ENCODE measurements around the gene SCLT1. TPM values are rescaled to one million over a fixed set of nuclear protein-coding genes. Genes with fewer than 3 reads are reported as not detected.
"Not testable (repeated sequence)": the region's sequence is repeated elsewhere in the genome, so short reads cannot be mapped to it uniquely, and the experiment has no call there.

The SCLT1 gene
- 10 to 100 TPM; 14.3 to 18.2 (median 18.0) TPM for polyA plus RNA-seq (ENCODE audit: insufficient read length in 3 of 3)
- long read RNA-seq, donor 1, partial matches to known transcripts = 0 of 11 reads
- long read RNA-seq, donor 1, other reads (novel, unspliced or antisense) = 8 of 11 reads
- long read RNA-seq, donor 2, partial matches to known transcripts = 7 of 8 reads
- long read RNA-seq, donor 2, other reads (novel, unspliced or antisense) = 0 of 8 reads
- long read RNA-seq, donor 3, partial matches to known transcripts = 0 of 4 reads
- long read RNA-seq, donor 3, other reads (novel, unspliced or antisense) = 0 of 4 reads
- long read RNA-seq, donor 4, partial matches to known transcripts = 0 of 3 reads
- long read RNA-seq, donor 4, other reads (novel, unspliced or antisense) = 0 of 3 reads
- long read RNA-seq, donor 5, partial matches to known transcripts = 0 of 1 reads
- long read RNA-seq, donor 5, other reads (novel, unspliced or antisense) = 0 of 1 reads
- long read RNA-seq, donor 6, partial matches to known transcripts = 0 of 2 reads
- long read RNA-seq, donor 6, other reads (novel, unspliced or antisense) = 0 of 2 reads
- long read RNA-seq, donor 7, partial matches to known transcripts = 0 of 2 reads
- long read RNA-seq, donor 7, other reads (novel, unspliced or antisense) = 0 of 2 reads
- long read RNA-seq, donor 8 = 0 reads
- long read RNA-seq, donor 9, partial matches to known transcripts = 5 of 6 reads
- long read RNA-seq, donor 9, other reads (novel, unspliced or antisense) = 0 of 6 reads
- long read RNA-seq, donor 10, partial matches to known transcripts = 0 of 1 reads
- long read RNA-seq, donor 10, other reads (novel, unspliced or antisense) = 0 of 1 reads
- long read RNA-seq, donor 11, partial matches to known transcripts = 0 of 1 reads
- long read RNA-seq, donor 11, other reads (novel, unspliced or antisense) = 0 of 1 reads
- long read RNA-seq, donor 12, partial matches to known transcripts = 0 of 1 reads
- long read RNA-seq, donor 12, other reads (novel, unspliced or antisense) = 0 of 1 reads
- long read RNA-seq, donor 13 = 0 reads
- long read RNA-seq, donor 14, partial matches to known transcripts = 9 of 10 reads
- long read RNA-seq, donor 14, other reads (novel, unspliced or antisense) = 0 of 10 reads
- long read RNA-seq, donor 15, partial matches to known transcripts = 0 of 1 reads
- long read RNA-seq, donor 15, other reads (novel, unspliced or antisense) = 0 of 1 reads
- long read RNA-seq, donor 16, partial matches to known transcripts = 0 of 3 reads
- long read RNA-seq, donor 16, other reads (novel, unspliced or antisense) = 0 of 3 reads

DNA sequence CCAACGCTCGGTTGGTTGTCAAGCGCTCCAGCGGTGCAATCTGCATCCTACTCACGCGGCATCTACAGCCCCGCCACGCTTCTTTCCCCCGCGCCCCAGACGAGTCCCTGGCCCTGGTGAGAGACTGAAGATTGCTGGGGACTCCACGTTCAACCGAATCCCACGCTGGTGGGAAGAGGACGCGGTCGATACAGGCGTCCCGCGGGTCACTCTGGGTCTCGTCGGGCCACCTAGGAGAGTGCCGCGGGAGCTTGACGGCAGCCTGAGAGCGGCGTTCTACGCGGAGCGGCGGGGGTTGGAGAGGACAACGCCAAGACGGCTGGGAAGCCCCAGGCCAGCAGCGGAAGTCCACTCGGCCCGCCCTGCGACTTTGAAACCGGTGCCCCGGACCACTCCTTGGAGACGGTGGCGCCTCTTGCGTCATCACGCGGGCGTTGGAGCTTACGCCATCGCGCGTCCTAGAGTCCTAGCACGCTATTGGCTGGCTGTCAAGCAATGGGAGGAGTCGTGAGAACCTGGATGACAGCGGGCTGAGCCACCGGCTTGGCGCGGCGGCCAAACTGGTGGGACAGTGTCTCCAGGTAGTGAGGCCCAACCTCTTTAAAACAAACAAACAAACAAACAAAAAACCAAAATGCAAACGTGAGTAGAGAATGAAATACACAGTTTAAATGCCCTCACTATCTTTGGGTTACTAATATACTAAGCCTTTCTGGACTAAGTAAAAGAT, at the start of gene SCLT1:
Gene SCLT1 (minus strand): TSS at position 349 of the 730 bp plus-strand sequence. CDS start 436 bp downstream, outside the sequence.
- DNase-seq = peak; percentile 98

DNA sequence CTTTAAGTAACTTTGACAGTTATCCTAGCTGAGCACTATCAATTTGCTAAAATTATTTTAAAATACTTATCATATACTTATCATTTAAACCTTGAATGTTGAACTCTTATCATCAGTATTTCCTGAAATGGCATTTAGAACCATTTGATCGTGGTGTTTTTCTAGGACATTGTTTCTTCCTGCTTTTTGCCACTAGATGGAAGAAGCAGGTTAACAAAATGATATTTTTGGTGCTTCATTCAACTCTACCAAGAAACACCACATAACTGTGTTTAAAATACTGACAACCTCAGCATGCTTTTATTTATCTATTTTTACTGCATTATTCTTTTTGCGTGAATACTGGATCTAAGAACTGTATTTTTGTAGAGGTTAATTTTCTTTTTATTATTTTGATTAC, 47.2 kb upstream of the SCLT1 start:
- no peak for DNase-seq

- no peak for DNase-seq
These were observed 45.6 kb upstream of the SCLT1 start for GRCh38 chr4:129138810-129139496.

DNA sequence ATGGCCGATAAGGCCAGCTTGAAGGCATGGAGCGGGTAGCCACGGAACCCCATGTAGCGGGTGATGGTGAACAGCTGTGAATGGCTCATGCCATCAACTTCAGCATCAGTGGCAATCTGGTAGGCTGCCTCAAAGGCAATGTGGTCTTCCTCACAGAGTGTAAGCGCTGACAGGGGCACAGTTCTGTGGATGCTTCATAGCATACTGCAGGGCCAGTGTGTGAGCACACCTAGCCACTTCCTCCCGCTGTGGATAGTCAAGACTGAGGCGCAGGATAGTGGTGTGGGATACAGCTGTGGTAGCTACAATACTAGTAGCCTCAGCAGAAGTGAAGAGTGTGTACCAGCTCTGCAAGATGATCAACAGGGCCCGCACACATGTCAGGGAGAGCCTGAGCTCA, 43.1 kb upstream of the SCLT1 start:
- no peak for DNase-seq

DNA sequence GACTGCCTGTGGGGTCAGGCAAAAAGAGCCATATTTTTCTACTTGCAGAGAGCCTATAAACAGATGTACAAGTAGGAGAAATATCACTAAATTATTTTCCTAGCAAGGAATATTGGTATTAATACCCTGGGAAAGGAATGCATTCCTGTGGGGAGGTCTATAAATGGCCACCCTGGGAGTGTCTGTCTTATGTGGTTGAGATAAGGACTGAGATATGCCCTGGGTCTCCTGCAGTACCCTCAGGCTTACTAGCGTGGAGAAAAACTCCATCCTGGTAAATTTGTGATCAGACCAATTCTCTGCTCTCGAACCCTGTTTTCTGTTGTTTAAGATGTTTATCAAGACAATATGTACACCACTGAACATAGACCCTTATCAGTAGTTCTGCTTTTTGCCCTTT, 38.0 kb upstream of the SCLT1 start:
- DNase-seq = no peak

DNA sequence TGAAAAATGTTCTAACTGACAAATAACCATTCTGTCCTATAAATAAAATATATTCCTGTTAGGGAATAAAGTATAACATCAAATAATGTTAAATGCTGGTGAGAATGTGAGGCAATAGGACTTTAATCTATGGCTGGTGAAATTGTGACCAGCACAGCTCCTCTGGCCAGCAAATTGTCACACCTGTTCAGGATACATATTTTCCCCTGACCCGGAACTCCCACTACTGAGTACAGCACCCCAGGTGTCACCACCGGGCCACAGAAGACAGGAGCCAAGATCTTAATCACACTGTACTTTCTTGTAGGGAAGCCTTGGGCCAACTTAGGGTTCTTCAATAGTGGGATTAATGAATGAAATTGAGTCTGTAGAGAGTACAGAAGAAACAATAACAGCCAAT, 35.8 kb upstream of the SCLT1 start:
- DNase-seq = no peak

DNA sequence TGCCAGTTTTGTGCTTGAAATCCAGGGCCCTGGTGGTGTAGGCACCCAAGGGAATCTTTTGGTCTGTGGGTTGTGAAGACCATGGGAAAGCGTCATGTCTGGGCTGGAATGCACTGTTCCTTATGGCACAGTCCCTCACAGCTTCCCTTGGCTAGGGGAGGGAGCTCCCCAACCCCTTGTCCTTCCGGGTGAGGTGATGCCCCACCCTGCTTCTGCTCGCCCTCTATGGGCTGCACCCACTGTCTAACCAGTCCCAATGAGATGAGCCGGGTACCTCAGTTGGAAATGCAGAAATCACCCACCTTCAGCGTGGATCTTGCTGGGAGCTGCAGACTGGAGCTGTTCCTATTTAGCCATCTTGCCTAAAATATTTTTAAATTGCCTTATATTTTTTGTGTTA, 33.3 kb upstream of the SCLT1 start:
- DNase-seq = not testable (repeated sequence)

DNA sequence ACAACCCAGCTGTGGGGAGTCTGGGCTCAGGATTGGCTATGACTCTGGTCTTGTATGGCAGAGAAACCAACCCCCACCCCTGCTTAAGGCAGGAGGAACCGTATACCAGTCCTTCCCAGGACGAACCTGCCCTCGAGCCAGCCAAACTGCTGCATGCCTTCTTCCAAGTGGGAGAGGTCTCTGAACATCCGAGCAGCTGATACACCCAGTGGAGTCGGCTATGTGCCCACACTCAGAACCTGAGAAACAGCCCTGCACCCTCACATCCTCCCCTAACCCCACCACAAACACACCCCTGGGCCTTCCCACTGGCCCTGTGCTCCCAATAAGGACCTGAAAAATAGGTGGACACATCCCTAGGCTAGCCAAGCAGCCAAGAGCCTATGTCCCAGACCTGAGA, 24.4 kb upstream of the SCLT1 start:
- no peak for DNase-seq

DNA sequence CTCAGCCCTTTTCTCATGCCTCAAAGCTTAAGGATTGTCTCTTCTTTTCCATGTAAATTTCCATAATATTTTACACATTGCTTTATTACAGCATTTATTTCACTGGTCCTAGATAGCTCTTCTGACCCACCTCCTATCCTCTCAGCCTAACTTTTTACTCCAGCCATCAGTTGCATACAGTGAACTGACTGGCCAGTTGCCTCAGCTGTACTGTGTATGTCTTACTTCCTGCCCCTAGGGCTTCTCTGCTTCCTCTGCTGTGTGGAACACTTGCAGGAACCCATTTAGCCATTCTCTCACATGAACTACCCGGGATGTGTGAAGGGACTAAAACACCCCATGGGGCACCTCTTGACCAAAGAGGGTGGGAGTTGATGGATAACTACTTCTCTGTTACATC, 20.6 kb upstream of the SCLT1 start:
- no peak for DNase-seq

DNA sequence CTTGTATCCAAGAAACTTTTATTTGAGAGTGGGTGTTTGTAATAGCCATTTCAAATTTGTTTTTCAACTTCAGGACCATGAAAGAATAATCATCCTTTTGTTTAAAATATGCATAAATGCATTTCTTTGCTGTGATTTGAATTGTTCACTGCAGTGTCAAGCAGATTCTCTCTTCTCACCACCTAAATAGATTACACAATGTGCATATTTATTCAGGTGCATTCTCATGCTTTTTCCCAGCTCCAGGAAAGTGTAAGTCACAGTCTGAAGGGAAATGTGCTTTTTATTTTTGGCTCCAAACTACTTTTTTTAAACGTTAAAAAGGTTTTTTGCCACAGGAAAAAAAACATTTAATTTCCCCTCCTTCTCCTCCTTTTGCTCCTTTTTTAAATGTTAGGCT, 20.1 kb upstream of the SCLT1 start:
- DNase-seq = no peak

GRCh38 chr4:129111919-129112318, 18.6 kb upstream of the SCLT1 start:
- DNase-seq = no peak

- no peak for DNase-seq
These were observed 17.6 kb upstream of the SCLT1 start for GRCh38 chr4:129110931-129111330.

DNA sequence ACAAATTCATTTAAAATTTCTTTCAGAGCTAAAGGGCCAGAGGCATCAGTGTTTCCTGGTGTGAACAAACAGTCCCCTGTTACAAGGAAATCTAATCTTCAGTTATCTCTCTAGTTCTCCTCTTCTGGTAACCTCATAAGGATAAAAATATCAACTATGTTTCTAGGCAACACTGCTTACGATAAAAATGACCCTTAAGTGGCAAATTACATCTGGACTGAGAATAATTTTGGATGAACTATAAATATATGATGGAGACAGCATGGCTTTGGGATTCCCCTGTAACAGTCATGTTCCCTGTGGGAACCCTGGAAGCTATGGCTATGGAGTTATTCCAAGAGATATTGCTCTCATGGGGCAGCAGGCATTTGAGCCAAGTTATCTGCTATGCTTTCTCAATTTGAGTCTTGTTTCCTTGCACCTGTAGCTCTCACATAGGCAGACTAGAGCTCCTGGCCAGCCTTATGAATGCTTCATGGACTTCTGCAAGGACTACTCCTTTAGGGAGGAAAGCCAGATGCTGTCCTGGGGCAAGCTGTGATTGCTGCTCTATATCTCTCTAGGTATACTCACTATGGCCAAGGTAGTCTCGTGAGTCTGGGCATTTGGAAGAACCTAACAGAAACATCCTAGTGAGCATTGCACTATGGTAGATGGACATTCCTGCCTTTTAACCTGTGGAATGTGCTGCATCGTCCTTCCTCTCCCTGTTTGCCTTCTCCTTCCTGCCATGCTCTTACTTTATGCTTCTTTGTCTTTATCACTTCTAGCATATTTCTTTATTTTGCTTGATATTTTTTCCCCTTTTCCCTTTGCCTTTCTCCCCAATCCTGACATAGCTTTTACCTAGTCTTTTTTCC, 16.9 kb upstream of the SCLT1 start:
- no peak for DNase-seq

- DNase-seq = no peak
These were observed 5.2 kb upstream of the SCLT1 start for GRCh38 chr4:129098531-129099001.

GRCh38 chr4:129095811-129096454, 2.6 kb upstream of the SCLT1 start, which contains the start of gene C4orf33:
Gene C4orf33 (plus strand): TSS chr4:129096152. CDS start chr4:129102611, 6,459 bp downstream.
- DNase-seq = peak; percentile 61

GRCh38 chr4:129094347-129094746, 1.0 kb upstream of the SCLT1 start:
- no peak for DNase-seq

DNA sequence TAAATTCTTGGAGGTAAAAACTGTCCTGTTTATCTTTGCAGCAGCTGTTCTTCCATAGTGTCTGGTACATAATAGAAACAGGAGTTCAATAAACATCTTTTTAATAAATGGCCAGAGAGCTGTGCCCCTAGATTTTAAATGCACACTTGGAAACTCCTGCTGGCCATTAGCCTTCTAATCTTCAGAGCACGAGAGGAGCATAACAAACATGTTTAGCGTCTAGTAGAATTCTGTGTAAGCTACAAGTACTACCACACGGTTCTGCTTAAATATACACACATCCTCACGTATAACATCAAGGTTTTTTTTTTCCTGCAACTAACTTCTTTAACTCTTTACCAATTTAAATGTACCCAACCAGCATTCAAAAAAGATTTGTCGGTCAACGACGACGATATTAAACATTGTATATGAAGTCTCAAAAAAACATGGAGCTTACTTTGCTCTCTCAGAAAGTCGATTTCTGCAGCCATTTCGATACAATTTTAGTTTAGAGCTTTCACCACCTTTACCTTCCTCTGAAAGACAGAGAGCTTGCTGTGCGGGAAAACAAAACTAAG, 628 bp downstream of the SCLT1 start:
- DNase-seq = no peak

DNA sequence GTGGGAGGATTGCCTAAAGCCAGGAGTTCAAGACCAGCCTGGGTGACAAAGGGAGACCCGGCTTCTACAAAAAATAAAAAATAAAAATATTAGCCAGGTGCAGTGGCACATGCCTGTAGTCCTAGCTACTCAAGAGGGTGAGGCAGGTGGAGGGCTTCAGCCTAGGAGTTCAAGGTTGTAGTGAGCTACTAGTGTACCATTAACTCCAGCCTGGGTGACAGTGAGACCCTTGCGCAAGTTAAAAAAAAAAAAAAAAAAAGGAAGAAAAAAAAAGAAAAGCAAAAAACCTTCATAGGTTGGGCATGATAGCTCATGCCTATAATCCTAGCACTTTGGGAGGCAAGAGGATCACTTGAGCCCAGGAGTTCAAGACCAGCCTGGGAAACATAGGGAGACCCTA, 5.8 kb downstream of the SCLT1 start:
- DNase-seq = no peak

- DNase-seq = no peak
These were observed 7.9 kb downstream of the SCLT1 start for GRCh38 chr4:129085472-129085871.
